ENCODE results near the gene ABCB6.
"Not testable (repeated sequence)": the region's sequence is repeated elsewhere in the genome, so short reads cannot be mapped to it uniquely, and the experiment has no call there.

Gene ABCB6

GRCh38 chr2:219213486-219214071 lies 5.2 kb downstream of the ABCB6 start:
- no peak for DNase-seq (ENCODE audit: low read depth)

DNA sequence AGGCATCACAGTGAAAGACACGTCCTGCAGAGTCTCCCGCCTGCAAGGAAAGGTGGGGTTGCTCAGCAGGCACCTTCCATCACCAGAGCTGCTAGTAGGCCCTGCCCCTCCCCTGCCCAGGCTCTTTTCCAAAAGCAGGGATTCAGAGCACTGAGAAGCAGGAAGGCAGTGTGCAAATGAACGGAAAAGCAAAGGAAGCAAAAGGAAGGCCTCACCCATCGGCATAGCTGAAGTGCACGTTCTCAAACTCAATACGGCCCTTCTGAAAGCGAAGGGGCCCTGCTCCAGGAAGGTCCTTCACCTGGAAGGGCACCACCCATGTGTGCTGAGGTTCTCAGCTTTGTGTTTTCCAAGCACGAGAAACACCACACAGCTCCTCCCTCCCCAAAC lies 5.7 kb downstream of the ABCB6 start:
- no peak for DNase-seq (ENCODE audit: low read depth)

DNA sequence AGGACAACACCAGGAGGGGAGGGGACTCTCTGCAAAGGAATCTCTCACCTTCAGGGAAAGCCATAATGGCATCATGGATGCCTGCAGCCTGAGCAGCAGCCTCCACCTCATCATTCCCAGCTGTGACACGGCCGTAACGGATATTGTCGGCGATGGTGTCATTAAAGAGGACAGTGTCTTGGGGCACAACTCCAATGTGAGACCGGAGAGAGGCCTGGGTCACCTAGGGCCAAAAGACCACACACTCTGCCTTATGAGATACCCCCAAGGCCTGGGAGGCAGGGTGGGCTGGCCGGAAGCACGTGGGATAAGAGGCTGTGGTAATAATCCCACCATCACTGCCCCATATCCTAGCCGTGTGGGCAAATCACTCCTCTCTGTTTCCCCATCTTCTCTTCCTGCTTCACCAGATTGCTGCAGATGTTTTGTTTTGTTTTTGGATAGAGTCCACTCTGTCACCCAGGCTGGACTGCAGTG lies 7.8 kb downstream of the ABCB6 start:
- DNase-seq (ENCODE audit: low read depth), result no peak

DNA sequence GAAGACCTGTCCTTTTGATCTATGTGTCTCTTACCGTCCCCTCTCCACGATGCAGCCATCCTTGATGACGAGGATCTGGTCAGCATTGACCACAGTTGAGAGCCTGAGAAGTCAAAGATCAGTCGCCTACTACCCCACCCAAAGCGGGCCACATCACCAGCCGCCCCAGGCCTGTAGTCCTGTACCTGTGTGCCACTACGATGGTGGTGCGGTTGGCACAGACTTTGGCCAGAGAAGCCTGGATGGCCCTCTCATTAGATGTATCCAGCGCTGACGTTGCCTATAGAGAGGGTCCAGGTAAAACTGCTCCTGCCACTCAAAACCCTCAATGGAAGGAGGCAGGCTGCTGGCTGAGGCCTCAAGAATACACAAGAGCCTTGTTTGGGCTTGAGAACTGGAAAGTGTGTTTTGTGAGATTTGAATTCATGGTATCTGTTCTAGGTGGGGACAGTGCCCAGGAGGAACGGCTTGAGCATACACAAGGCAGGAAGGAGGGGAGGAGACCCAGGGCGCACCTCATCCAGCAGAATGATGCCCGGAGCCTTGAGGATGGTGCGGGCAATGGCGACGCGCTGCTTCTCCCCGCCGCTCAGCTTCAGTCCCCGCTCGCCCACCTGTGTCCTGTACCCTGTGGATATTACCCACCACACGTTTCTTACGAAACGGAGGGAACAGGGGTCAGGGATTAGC lies 8.4 kb downstream of the ABCB6 start:
- no peak for DNase-seq (ENCODE audit: low read depth)

- no peak for DNase-seq (ENCODE audit: low read depth)
Observed at GRCh38 chr2:219209236-219210195, 9.2 kb downstream of the ABCB6 start.

DNA sequence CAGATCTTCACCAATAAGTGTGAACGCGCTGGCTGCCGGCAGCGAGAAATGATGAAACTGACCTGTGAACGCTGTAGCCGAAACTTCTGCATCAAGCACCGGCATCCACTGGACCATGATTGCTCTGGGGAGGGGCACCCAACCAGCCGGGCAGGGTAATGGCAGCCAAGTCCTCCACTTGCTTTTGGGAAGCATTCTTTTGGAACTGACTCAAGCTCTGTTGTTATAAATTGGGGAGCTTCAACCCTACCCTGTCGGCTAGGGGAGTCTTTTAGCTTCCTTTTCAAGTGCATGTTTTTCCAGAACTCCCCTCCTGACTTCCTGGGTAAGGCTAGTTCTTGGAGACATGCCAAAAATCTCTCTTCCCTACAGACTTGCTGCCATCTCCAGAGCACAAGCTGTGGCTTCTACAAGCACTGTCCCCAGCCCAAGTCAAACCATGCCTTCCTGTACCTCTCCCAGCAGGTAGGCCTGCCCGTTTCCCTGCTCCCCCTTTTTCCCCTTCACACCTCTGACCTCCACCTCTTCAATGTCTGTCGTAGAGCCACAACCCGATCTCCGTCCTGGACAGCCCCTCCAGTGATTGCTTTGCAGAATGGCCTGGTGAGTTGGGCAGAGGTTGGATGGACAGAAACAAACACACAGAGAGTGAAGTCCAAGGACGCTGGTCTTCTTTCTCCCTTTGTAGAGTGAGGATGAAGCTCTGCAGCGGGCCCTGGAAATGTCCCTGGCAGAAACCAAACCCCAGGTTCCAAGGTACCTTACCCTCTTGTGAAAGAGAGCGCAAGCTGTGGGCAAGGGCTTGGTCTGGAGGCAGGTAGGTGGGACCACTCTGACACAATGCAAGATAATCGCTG lies 10.6 kb downstream of the ABCB6 start:
- no peak for DNase-seq (ENCODE audit: low read depth)

- DNase-seq (ENCODE audit: low read depth), result no peak
Observed at GRCh38 chr2:219207134-219207883, 11.4 kb downstream of the ABCB6 start.

DNA sequence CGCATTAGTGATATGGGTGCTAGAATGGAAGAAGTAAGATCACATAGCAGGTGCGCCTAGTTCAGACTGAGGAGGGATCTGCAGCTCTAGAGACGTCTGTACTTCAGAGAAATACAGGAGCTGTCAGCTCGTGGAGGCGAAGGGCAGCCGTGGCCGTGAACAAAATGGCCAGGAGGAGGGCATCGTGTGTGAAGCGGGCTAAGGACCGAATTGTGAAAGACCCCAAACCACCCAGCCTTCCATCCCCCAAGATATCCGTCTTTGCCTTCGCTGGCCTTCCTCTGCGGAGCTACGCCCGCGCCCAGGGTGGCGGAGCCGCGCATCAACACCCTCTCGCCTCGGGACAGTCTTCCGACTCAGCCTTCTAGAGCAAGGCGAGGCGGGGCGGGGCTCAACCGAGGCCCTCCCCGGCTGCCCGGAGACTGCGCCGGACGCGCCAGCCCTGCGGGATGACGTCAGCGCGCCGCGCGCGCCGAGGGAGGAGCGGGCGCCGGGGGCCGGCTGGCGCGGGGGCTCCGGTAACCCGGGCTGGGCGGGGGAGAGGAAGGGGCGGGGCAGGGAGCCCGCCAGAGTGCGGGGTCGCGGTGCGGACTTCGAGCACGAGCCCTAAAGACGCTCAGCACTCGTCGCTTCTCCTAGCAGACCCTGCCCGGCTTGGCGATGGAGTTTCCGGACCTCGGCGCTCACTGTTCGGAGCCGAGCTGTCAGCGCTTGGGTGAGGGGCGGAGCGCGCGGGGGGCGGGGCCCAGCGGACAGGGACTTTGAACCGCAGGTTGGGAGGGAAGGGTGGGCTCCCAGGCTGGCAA lies 12.2 kb downstream of the ABCB6 start, which contains the start of gene ZFAND2B:
TSS of gene ZFAND2B (plus strand) at position 455 of the 806 bp plus-strand sequence. CDS start at position 661, 206 bp downstream.
- peak; percentile 95 for DNase-seq (ENCODE audit: low read depth)

DNA sequence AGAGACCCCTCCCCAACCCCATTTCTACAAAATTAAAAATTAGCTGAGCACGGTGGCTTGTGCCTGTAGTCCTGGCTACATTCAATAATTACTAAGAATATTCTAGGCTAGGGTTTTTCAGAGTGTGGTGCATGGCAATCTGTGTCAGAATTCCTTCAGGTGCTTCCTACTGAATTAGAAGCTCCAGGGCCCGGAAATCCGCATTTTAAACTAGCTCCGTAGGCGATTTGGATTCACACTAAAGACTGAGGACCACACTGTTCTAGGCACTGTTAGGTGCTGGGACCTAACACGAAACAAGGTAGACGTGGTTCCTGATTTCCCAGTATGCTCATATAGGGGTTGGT lies 12.8 kb downstream of the ABCB6 start:
- no peak for DNase-seq (ENCODE audit: low read depth)

GRCh38 chr2:219205165-219205538 lies 13.6 kb downstream of the ABCB6 start:
- no peak for DNase-seq (ENCODE audit: low read depth)

GRCh38 chr2:219204425-219205164 lies 14.2 kb downstream of the ABCB6 start:
- no peak for DNase-seq (ENCODE audit: low read depth)

GRCh38 chr2:219201331-219201730 lies 17.4 kb downstream of the ABCB6 start:
- DNase-seq (ENCODE audit: low read depth), result not testable (repeated sequence)

- not testable (repeated sequence) for DNase-seq (ENCODE audit: low read depth)
Observed at GRCh38 chr2:219200502-219201326, 18.0 kb downstream of the ABCB6 start.

DNA sequence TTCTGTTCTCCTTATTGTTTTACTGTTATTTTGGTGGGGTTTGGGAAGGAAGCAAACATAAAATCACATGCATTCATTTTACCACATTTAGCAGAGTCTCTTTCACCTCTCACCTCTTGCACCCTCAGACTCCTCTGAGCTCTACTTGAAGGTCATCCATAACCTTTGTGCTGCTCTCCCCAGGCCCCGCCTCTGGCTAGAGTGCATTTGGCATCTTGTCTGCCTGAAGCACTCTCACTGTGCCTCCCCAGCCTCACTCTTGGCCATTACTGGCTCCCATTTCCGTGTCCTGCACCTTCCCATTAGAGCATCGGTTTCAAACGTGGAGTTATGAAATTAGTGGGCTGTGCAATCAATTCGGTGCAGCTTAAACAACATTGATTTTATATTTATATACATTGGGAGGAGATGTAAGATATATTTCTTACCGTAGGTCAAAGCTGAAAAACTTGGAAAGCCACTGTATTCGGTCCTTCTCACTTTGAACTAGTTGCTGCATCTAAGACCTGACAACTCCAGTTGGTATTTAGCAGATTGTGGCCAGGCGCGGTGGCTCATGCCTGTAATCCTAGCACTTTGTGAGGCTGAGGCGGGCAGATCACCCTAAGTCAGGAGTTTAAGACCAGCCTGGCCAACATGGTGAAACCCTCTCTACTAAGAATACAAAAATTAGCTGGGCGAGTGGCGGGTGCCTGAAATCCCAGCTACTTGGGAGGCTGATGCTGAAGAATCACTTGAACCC lies 19.1 kb downstream of the ABCB6 start:
- DNase-seq (ENCODE audit: low read depth), result no peak

DNA sequence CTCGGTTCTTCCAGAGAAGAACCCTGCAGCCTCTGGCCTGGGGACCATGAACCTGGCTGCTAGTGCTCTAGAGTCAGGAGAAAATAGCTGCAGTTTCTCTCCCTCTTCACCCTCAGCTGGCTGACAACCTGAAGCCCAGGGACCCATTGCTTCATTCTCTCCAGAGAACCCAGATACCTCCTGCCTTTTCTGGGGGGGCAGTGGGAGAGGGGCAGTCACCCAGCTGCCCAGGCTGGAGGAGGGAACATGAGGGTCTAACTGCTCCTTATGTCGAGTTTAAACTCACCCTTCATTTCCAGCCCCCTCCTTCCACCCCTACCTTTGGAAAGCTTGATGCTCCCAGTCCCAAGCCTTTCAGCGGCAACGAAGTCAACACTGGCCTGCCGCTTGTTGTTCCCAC lies 19.8 kb downstream of the ABCB6 start:
- no peak for DNase-seq (ENCODE audit: low read depth)

GRCh38 chr2:219197388-219197787 lies 21.4 kb downstream of the ABCB6 start:
- no peak for DNase-seq (ENCODE audit: low read depth)

- DNase-seq (ENCODE audit: low read depth), result no peak
Observed at GRCh38 chr2:219186754-219187456, 31.9 kb downstream of the ABCB6 start.
